ENCODE measurements around the gene ATXN10.

Gene ATXN10

GRCh38 chr22:45882881-45883810, 211.5 kb downstream of the ATXN10 start:
- peak; percentile 46 for DNase-seq

GRCh38 chr22:45883811-45884170, 212.2 kb downstream of the ATXN10 start:
- peak; percentile 32 for DNase-seq

- DNase-seq: peak; percentile 49
Measured at GRCh38 chr22:45884201-45885062, 212.8 kb downstream of the ATXN10 start.

- peak; percentile 39 for DNase-seq
Measured at GRCh38 chr22:45885171-45885840, 213.7 kb downstream of the ATXN10 start.

- peak; percentile 57 for DNase-seq
Measured at GRCh38 chr22:45885941-45886395, 214.3 kb downstream of the ATXN10 start.

- DNase-seq: peak; percentile 21
Measured at GRCh38 chr22:45886540-45886939, 214.9 kb downstream of the ATXN10 start.

- DNase-seq: no peak
Measured at GRCh38 chr22:45887202-45888131, 215.8 kb downstream of the ATXN10 start.

- DNase-seq: no peak
Measured at GRCh38 chr22:45888221-45889092, 216.8 kb downstream of the ATXN10 start.

- DNase-seq: no peak
Measured at GRCh38 chr22:45889093-45889538, 217.5 kb downstream of the ATXN10 start.

GRCh38 chr22:45889539-45890350, 218.1 kb downstream of the ATXN10 start:
- no peak for DNase-seq

GRCh38 chr22:45890351-45890635, 218.7 kb downstream of the ATXN10 start:
- DNase-seq: no peak

GRCh38 chr22:45891021-45891421, 219.4 kb downstream of the ATXN10 start:
- no peak for DNase-seq

GRCh38 chr22:45891471-45891995, 219.9 kb downstream of the ATXN10 start:
- no peak for DNase-seq

- no peak for DNase-seq
Measured at GRCh38 chr22:45891996-45892621, 220.5 kb downstream of the ATXN10 start.

GRCh38 chr22:45892681-45893461, 221.2 kb downstream of the ATXN10 start:
- DNase-seq: no peak

GRCh38 chr22:45893516-45893915, 221.9 kb downstream of the ATXN10 start:
- DNase-seq: no peak

All from islet precursor cell (in vitro differentiated cells).